ENCODE results near the gene CLOCK.

- TF ChIP-seq JUND (IDR thresholded peaks at IDR 0.05; ENCODE audit: low read length) (no peak), NRF1 (IDR thresholded peaks at IDR 0.05; ENCODE audit: low read depth, low read length) (no peak), KDM5A (IDR thresholded peaks at IDR 0.05; ENCODE audit: low read length) (no peak), POLR2AphosphoS5 (IDR thresholded peaks at IDR 0.05; ENCODE audit: low read depth, low read length) (no peak), BRCA1 (IDR thresholded peaks at IDR 0.05; ENCODE audit: low read depth, low read length) (no peak), ZNF274 (IDR thresholded peaks at IDR 0.05; ENCODE audit: borderline replicate concordance, extremely low read depth, low read length) (no peak), POLR2A (IDR thresholded peaks at IDR 0.05; ENCODE audit: control extremely low read depth in 1 of 2, low read depth in 2 of 2, low read length in 2 of 2) (no peak), SIN3A (conservative IDR thresholded peaks at IDR 0.05 in 1 of 2, IDR thresholded peaks at IDR 0.05 in 1 of 2; ENCODE audit: low read depth in 1 of 2, low read length in 2 of 2) (no peak), SP1 (IDR thresholded peaks at IDR 0.05; ENCODE audit: low read depth, low read length) (no peak), CEBPB (IDR thresholded peaks at IDR 0.05; ENCODE audit: low read depth, low read length) (no peak), MAFK (IDR thresholded peaks at IDR 0.05; ENCODE audit: low read depth, low read length) (no peak)
- TF ChIP-seq, protein P1, sequence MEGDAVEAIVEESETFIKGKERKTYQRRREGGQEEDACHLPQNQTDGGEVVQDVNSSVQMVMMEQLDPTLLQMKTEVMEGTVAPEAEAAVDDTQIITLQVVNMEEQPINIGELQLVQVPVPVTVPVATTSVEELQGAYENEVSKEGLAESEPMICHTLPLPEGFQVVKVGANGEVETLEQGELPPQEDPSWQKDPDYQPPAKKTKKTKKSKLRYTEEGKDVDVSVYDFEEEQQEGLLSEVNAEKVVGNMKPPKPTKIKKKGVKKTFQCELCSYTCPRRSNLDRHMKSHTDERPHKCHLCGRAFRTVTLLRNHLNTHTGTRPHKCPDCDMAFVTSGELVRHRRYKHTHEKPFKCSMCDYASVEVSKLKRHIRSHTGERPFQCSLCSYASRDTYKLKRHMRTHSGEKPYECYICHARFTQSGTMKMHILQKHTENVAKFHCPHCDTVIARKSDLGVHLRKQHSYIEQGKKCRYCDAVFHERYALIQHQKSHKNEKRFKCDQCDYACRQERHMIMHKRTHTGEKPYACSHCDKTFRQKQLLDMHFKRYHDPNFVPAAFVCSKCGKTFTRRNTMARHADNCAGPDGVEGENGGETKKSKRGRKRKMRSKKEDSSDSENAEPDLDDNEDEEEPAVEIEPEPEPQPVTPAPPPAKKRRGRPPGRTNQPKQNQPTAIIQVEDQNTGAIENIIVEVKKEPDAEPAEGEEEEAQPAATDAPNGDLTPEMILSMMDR (IDR thresholded peaks at IDR 0.05; ENCODE audit: control extremely low read depth in 1 of 3, insufficient read depth in 1 of 3, low read depth in 1 of 3, low read length in 3 of 3) = no peak
- TF ChIP-seq, protein P2, sequence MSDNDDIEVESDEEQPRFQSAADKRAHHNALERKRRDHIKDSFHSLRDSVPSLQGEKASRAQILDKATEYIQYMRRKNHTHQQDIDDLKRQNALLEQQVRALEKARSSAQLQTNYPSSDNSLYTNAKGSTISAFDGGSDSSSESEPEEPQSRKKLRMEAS (IDR thresholded peaks at IDR 0.05) = no peak
These were observed 29.0 kb downstream of the CLOCK start for GRCh38 chr4:55517526-55518229.

Measured in H1 (cell line).